Esophagus (tissue), 2 donors: Measurements from ENCODE around the gene SPTBN4. TPM values are rescaled to one million over a fixed set of nuclear protein-coding genes. Genes with fewer than 3 reads are reported as not detected.
"Not testable (repeated sequence)": the region's sequence is repeated elsewhere in the genome, so short reads cannot be mapped to it uniquely, and the experiment has no call there.

ENCODE experiments used
- H3K27ac ChIP-seq, 2 donors: one replicate each; pipeline ENCODE4 v1.5.1; 2013; ENCODE audit warnings: low read depth in 2 of 2, mild to moderate bottlenecking in 2 of 2, inconsistent platforms in 1 of 2, low read length in 1 of 2, moderate library complexity in 1 of 2
- H3K27me3 ChIP-seq, 2 donors: one replicate each; pipeline ENCODE4 v1.6.1; 2013; ENCODE audit warnings: low read length in 2 of 2, control low read depth in 1 of 2, mild to moderate bottlenecking in 1 of 2; ENCODE audit not compliant: insufficient read depth in 2 of 2, control insufficient read depth in 1 of 2
- H3K36me3 ChIP-seq, 2 donors: one replicate each; pipeline ENCODE4 v1.6.1; 2013; ENCODE audit warnings: low read length in 1 of 2; ENCODE audit not compliant: control insufficient read depth in 2 of 2, insufficient read depth in 2 of 2
- H3K4me1 ChIP-seq, 2 donors: one replicate each; pipeline ENCODE4 v1.6.1; 2013; ENCODE audit warnings: low read length in 1 of 2; ENCODE audit not compliant: control insufficient read depth in 2 of 2, insufficient read depth in 2 of 2
- H3K4me3 ChIP-seq, 2 donors: one replicate each; pipeline ENCODE4 v1.5.1; 2013; ENCODE audit warnings: low read length in 2 of 2, mild to moderate bottlenecking in 2 of 2, low read depth in 1 of 2, moderate library complexity in 1 of 2
- H3K9me3 ChIP-seq, 2 donors: one replicate each; pipeline ENCODE4 v1.6.1; 2013; ENCODE audit warnings: mild to moderate bottlenecking in 2 of 2, low read depth in 1 of 2, low read length in 1 of 2, moderate library complexity in 1 of 2; ENCODE audit not compliant: control insufficient read depth in 2 of 2, insufficient read depth in 1 of 2
- WGBS, 2 donors: extraction: QIAGEN DNeasy Blood & Tissue Kit; methylation state at CpG; one replicate each; pipeline ENCODE4 v1.1.7; 2013; 5-methylcytosine and 5-hydroxymethylcytosine counted together
- polyA plus RNA-seq, 2 donors: library from polyadenylated mRNA; stranded (reverse); fragments of 200-250 nt; gene quantifications; one replicate each; pipeline ENCODE4 v1.2.3, GENCODE V29; 2013
- donor health status: healthy with polysubstance abuse.
- donor health status: Bipolar disorder and iron deficiency.

Gene SPTBN4
- polyA plus RNA-seq, 2 donors, result 0.68 to 1.2 TPM

DNA sequence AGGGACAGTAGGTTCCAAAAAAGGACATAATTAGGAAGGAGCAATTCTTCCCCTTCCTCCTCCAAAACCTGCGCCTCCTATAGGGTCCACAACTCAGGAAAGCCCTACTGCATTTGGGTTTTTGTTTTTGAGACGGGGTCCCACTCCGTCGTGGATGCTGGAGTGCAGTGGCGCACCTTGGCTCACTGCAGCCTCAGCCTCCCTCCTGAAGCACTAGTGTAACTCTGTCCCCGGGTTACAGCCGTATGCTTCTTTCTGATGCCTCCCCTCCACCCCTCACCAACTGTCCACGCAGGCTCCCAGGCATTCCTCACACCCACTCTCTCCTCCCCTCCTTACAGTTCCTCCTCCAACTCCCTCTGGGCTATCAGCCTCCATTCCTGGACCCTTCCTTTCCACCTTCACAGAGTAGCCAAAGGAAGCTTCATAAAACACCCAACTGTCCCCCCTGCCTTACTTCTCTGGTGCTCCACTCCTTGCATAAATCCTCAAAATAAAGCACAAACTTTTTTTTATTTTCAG, 20.5 kb upstream of the SPTBN4 start:
- peaks cover 0 to 2% of the 10 kb centered on the region in 2 donors for H3K4me1 ChIP-seq
- H3K27ac ChIP-seq, result peak overlapping the region in 1 of 2 donors; percentile 24
- no peaks in the 10 kb centered on the region for H3K9me3 ChIP-seq
- no peaks in the 10 kb centered on the region for H3K27me3 ChIP-seq
- WGBS, 2 donors, result 80 to 81% methylated on average over 8 of the region's 8 CpGs
- H3K4me3 ChIP-seq, result no peak overlapping the region
- H3K36me3 ChIP-seq, result peaks cover 6 to 17% of the 10 kb centered on the region in 2 donors

DNA sequence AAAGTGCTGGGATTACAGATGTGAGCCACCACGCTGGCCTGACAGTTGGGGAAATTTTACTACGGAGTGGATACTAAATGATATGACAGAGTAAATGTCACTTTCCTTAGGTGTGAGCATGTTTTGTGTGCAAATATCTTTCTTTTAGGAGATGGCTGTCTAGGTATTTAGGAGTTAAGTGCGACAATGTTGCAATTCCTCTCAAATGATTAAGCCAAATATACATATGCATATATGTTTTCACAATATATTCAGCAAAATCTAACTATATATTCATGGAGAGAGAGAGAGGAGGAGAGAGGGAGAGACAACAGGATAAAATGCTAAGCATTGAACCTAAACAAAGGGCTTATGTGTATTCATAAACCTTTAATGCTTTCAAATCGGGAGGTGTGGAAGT, 17.3 kb upstream of the SPTBN4 start:
- H3K9me3 ChIP-seq, result no peaks in the 10 kb centered on the region
- no peaks in the 10 kb centered on the region for H3K4me1 ChIP-seq
- H3K36me3 ChIP-seq, result peaks cover 0 to 10% of the 10 kb centered on the region in 2 donors
- H3K27ac ChIP-seq, result no peak overlapping the region
- H3K4me3 ChIP-seq, result no peak overlapping the region
- WGBS, 2 donors, result 85 to 87% methylated on average over 4 of the region's 4 CpGs
- no peaks in the 10 kb centered on the region for H3K27me3 ChIP-seq

DNA sequence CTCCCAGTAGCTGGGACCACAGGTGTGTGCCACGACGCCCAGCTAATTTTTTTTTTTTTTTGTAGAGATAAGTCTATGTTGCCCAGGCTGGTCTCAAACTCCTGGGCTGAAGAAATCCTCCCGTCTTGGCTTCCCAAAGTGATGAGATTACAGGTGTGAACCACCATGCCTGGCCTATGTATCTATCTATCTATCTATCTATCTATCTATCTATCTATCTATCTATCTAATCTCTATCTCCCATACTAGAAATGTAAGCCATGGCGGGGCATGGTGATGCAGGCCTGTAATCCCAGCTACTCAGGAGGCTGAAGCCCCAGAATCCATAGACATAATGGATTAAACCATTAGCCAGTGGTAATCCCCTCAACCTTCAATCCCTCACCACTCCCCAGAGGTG, 16.1 kb upstream of the SPTBN4 start:
- no peaks in the 10 kb centered on the region for H3K9me3 ChIP-seq
- no peaks in the 10 kb centered on the region for H3K4me1 ChIP-seq
- no peaks in the 10 kb centered on the region for H3K27me3 ChIP-seq
- H3K27ac ChIP-seq, result no peak overlapping the region
- no peak overlapping the region for H3K4me3 ChIP-seq
- peaks cover 0 to 10% of the 10 kb centered on the region in 2 donors for H3K36me3 ChIP-seq
- WGBS, 2 donors, result 92 to 94% methylated on average over 4 of the region's 4 CpGs

DNA sequence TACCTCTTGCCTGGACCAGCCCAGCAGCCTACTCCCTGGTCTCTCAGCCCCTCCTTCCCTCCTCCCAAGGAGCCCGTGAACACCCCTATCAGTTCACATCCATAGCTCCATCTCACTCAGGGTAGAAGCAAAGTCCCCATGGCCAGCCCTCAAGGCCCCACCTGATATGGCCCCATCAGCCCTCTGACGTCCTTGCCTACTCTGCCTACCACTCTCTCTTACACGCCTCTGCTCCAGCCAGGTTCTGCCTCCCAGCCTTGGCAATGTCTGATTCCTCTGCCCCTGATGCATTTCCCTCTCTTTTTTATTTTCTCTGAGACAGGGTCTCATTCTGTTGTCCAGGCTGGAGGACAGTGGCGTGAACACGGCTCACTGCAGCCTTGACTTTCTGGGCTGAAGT, 14.8 kb upstream of the SPTBN4 start:
- Histone ChIP-seq H3K4me3 (no peak overlapping the region), H3K27ac (no peak overlapping the region), H3K4me1 (no peaks in the 10 kb centered on the region), H3K9me3 (no peaks in the 10 kb centered on the region), H3K36me3 (peaks cover 0 to 10% of the 10 kb centered on the region in 2 donors), H3K27me3 (no peaks in the 10 kb centered on the region)
- 71 to 73% methylated on average over 5 of the region's 5 CpGs for WGBS, 2 donors

DNA sequence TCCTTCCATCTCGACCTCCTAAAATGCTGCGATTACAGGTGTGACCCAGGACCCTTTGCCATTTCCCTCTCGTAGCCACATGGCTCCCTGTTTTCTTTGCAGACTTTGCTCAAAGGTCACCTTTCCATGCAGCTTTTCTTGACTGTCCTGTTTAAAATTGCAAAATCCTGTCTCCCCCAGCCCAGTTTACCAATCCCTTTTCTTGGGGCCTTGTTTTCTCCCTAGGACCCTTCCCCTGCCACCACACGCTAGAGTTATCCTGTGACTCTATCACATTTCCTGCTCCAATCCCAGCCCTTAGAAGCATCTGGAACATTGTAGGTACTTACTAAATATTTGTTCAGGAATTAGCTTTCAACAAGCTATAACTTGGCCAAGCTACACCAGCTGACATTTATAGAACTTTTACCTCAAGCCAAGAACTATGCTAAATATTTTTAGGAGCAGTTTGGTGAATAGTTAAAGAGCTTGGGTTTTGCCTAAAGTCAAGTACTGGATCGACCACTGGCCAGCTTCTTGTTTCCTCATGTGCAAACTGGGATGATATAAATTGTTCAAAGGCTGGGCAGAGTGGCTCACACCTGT, 13.6 kb upstream of the SPTBN4 start:
- WGBS, 2 donors, result 53 to 75% methylated on average over 5 of the region's 5 CpGs
- H3K9me3 ChIP-seq, result no peaks in the 10 kb centered on the region
- H3K36me3 ChIP-seq, result peaks cover 3 to 10% of the 10 kb centered on the region in 2 donors
- H3K27ac ChIP-seq, result peak overlapping the region; percentile 17 to 40
- no peaks in the 10 kb centered on the region for H3K4me1 ChIP-seq
- H3K4me3 ChIP-seq, result no peak overlapping the region
- no peaks in the 10 kb centered on the region for H3K27me3 ChIP-seq

DNA sequence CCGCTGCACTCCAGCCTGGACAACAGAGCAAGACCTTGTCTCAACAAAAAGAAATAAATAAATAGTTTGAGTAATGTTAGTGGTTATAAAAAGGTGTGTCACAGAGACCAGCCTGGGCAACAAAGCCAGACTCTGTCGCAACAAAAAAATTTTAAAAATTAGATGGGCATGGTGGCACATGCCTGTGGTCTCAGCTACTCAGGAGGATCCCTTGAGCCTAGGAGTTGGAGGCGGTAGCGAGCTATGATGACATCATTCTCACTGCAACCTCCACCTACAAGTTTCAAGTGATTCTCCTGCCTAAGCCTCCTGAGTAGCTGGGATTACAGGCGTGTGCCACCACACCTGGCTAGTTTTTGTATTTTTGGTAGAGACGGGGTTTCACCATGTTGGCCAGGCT, 12.9 kb upstream of the SPTBN4 start:
- not testable (repeated sequence) for H3K36me3 ChIP-seq, H3K9me3 ChIP-seq, H3K4me3 ChIP-seq, H3K27me3 ChIP-seq, H3K4me1 ChIP-seq
- WGBS, 2 donors, result 77 to 85% methylated on average over 6 of the region's 6 CpGs
- H3K27ac ChIP-seq, result peak overlapping the region in 1 of 2 donors; percentile 17

DNA sequence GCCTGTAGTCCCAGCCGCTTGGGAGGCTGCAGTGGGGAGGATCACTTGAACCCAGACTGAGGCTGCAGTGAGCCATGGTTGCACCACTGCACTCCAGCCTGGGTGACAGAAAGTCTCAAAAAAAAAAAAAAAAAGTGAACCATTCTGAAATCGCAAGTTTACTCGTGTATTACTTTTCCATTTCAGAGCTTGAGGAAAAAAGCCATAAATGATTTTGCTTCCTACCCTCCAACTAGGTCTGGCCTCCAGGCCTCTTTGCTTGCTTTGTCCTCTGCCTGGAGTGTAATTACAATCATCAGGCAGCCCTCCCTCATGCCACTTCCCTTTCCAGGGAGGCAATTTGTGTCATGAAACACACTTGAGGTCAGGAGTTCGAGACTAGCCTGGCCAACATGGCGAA, 9.8 kb upstream of the SPTBN4 start:
- Histone ChIP-seq H3K27me3 (no peaks in the 10 kb centered on the region), H3K4me1 (no peaks in the 10 kb centered on the region), H3K4me3 (no peak overlapping the region), H3K27ac (no peak overlapping the region), H3K36me3 (peaks cover 3 to 7% of the 10 kb centered on the region in 2 donors), H3K9me3 (no peaks in the 10 kb centered on the region)
- WGBS, 2 donors, result 81 to 89% methylated on average over 5 of the region's 5 CpGs

DNA sequence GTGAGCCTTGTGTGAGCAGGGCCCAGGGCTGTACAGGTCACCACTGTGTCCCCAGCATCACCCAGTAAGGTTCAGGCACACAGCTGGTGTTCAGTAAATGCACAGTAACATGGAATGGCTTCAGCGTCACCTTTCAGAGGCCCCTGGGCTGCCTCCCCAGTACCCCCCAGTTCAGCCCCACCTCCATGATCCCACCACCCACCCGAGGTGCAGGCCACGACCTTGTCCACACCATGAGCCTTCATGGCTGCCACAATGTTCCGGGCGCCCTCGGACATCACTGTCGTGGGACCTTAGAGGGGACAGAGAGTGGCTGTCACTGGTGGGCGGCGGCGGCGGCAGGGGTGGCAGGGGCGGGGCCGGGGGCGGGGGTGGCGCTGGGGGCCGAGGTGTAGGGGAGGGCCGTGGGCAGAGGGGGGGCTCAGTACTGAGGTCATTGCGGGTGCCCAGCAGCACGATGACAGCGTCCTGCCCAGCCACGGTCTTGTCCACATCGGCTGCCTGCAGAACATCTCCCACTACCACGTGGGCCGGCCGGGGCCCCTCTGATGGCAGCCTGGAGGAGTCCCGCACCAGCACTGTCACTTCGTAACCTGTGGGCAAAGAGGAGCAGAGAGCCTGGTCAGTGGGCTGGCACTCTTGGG, 8.7 kb upstream of the SPTBN4 start:
- H3K36me3 ChIP-seq, result peaks cover 3 to 7% of the 10 kb centered on the region in 2 donors
- WGBS, 2 donors, result 88 to 89% methylated on average over 20 to 27 of the region's 27 CpGs

DNA sequence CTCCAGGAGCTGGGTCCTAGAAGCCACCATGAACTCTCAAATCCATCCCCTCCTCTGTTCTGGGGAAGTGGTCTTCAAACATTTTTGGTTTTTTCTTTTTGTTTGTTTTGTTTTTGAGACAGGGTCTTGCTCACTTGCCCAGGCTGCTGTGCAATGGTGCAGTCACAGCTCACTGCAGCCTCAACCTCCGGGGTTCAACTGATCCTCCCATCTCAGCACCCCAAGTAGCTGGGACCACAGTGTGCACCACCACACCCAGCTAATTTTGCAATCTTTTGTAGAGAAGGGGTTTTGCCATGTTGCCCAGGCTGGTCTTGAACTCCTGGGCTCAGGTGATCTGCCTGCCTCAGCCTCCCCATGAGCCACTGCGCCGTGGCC, 8.2 kb upstream of the SPTBN4 start:
- Histone ChIP-seq H3K27ac (no peak overlapping the region), H3K27me3 (no peaks in the 10 kb centered on the region), H3K9me3 (no peaks in the 10 kb centered on the region), H3K36me3 (peaks cover 3 to 7% of the 10 kb centered on the region in 2 donors), H3K4me3 (no peak overlapping the region), H3K4me1 (no peaks in the 10 kb centered on the region)
- 95 to 97% methylated on average over 3 of the region's 3 CpGs for WGBS, 2 donors

More for the DNA sequence above, 8.7 kb upstream of the SPTBN4 start:
- Histone ChIP-seq H3K27me3 (no peaks in the 10 kb centered on the region), H3K27ac (no peak overlapping the region), H3K4me1 (no peaks in the 10 kb centered on the region), H3K4me3 (no peak overlapping the region), H3K9me3 (no peaks in the 10 kb centered on the region)

DNA sequence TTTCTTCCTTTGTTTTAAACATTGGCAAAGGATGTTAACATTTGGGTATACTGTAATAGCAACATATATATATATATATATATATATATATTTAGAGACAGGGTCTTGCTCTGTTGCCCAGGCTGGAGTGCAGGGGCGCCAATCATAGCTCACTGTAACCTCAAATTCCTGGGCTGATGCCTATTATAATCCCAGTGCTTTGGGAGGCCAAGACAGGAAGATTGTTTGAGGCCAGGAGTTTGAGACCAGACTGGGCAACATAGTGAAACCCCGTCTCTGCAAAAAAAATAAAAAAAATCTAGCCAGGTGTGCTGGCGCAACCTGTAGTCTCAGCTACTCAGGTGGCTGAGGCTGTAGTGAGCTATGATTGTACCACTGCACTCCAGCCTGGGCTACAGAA, 6.6 kb upstream of the SPTBN4 start:
- peaks cover 3 to 7% of the 10 kb centered on the region in 2 donors for H3K36me3 ChIP-seq
- H3K27me3 ChIP-seq, result no peaks in the 10 kb centered on the region
- H3K4me3 ChIP-seq, result no peak overlapping the region
- H3K27ac ChIP-seq, result no peak overlapping the region
- H3K9me3 ChIP-seq, result no peaks in the 10 kb centered on the region
- peaks cover 0 to 2% of the 10 kb centered on the region in 2 donors for H3K4me1 ChIP-seq
- 79 to 90% methylated on average over 3 of the region's 3 CpGs for WGBS, 2 donors
